GM12878 (cell line): ENCODE measurements around the gene TRPM8. TPM values are rescaled to one million over a fixed set of nuclear protein-coding genes. Genes with fewer than 3 reads are reported as not detected.

Experiments
- ATAC-seq: fragments of 200-7000 bp; cut with Tn5 transposase; 3 replicates; pipeline ENCODE4 v1.9.1; 2020; ENCODE audit warnings: mild to moderate bottlenecking, moderate library complexity
- BruUV-seq: library from RNA; stranded (reverse); fragments of 400-500 nt; replicated peaks from 2 replicates; lab custom pipeline; 2021; lab: Mats Ljungman, UMichigan
- CTCF ChIA-PET: fragments of 300-600 bp; sonication (Branson Sonifier 250); formaldehyde crosslinking; extraction: SDS; loops from one replicate; lab custom pipeline; 2021; ENCODE audit warnings: inconsistent platforms; lab: Yijun Ruan, JAX
- POLR2A ChIA-PET: fragments of 350-600 bp; formaldehyde crosslinking; extraction: SDS; loops from one replicate; lab custom pipeline; 2021; ENCODE audit warnings: inconsistent platforms; lab: Charles Lee
- RAD21 ChIA-PET: fragments of 300-600 bp; sonication (Branson Sonifier 250); formaldehyde crosslinking; loops from one replicate; lab custom pipeline; 2023; ENCODE audit warnings: antibody characterized with exemption; ENCODE audit not compliant: unreplicated experiment; lab: Charles Lee
- SMC1A ChIA-PET: fragments of 300-600 bp; sonication (Branson Sonifier 250); formaldehyde crosslinking; loops from one replicate; lab custom pipeline; 2023; ENCODE audit not compliant: unreplicated experiment, uncharacterized antibody; lab: Charles Lee
- DNase-seq: peaks from one replicate; pipeline ENCODE4 v3.0.0-alpha.2; 2011; ENCODE audit warnings: low read depth, low spot score
- FAIRE-seq: peaks from 3 replicates; lab custom pipeline; 2011; peaks lifted over from hg19 to GRCh38; lab: Jason Lieb, UNC
- H2AFZ ChIP-seq: 2 replicates; pipeline ENCODE4 v1.6.0; 2011; ENCODE audit warnings: low read depth, low read length, control low read depth; ENCODE audit not compliant: control insufficient read depth
- H3K27ac ChIP-seq: 2 replicates; pipeline ENCODE4 v1.5.1; 2011; ENCODE audit warnings: control low read depth; ENCODE audit not compliant: control insufficient read depth, insufficient read depth
- H3K27me3 ChIP-seq, 2 experiments: replicated peaks in 1 of 2; 2 replicates each; pipeline versions ENCODE4 v1.6.0 to v1.6.1; 2011; ENCODE audit warnings: low read length in 1 of 2; ENCODE audit not compliant: control insufficient read depth in 2 of 2, insufficient read depth in 2 of 2
- H3K36me3 ChIP-seq, 2 experiments: 2 replicates each; pipeline ENCODE4 v1.5.1; 2011; ENCODE audit warnings: low read length in 1 of 2; ENCODE audit not compliant: control insufficient read depth in 2 of 2, insufficient read depth in 2 of 2
- H3K4me1 ChIP-seq: 2 replicates; pipeline ENCODE4 v1.6.1; 2011; ENCODE audit warnings: mild to moderate bottlenecking, low read length, moderate library complexity, mixed read lengths; ENCODE audit not compliant: control insufficient read depth, insufficient read depth
- H3K4me2 ChIP-seq: 2 replicates; pipeline ENCODE4 v1.6.0; 2011; ENCODE audit warnings: control low read depth; ENCODE audit not compliant: control insufficient read depth, insufficient read depth
- H3K4me3 ChIP-seq: fragments of 200-600 bp; sonication (generic); 2 replicates; pipeline ENCODE4 v1.5.1; 2016
- H3K79me2 ChIP-seq: 2 replicates; pipeline ENCODE4 v1.6.0; 2011; ENCODE audit warnings: low read length; ENCODE audit not compliant: control insufficient read depth, insufficient read depth
- H3K9ac ChIP-seq: 2 replicates; pipeline ENCODE4 v1.8.0; 2011; ENCODE audit warnings: low read length, control low read depth, mixed read lengths; ENCODE audit not compliant: control insufficient read depth, insufficient read depth
- H3K9me3 ChIP-seq: replicated peaks from 3 replicates; pipeline ENCODE4 v1.5.1; 2011; ENCODE audit warnings: mild to moderate bottlenecking, low read length; ENCODE audit not compliant: control insufficient read depth, insufficient read depth
- H4K20me1 ChIP-seq: 2 replicates; pipeline ENCODE4 v1.6.0; 2011; ENCODE audit not compliant: control insufficient read depth, insufficient read depth
- CTCF ChIP-seq, 3 experiments: IDR thresholded peaks in 2 of 3; conservative IDR thresholded peaks in 1 of 3; 2 replicates each; pipeline ENCODE4 v1.5.1; 2011; ENCODE audit warnings: low read depth in 3 of 3, low read length in 3 of 3, mild to moderate bottlenecking in 3 of 3, control low read depth in 2 of 3, moderate library complexity in 2 of 3, inconsistent platforms in 1 of 3, mixed read lengths in 1 of 3; ENCODE audit not compliant: control insufficient read depth in 2 of 3, insufficient read depth in 1 of 3; ENCODE audit errors: extremely low read depth in 1 of 3
- RAD21 ChIP-seq: IDR thresholded peaks from 2 replicates; pipeline ENCODE4 v1.6.1; 2011; ENCODE audit warnings: mild to moderate bottlenecking, low read depth, low read length, moderate library complexity; ENCODE audit not compliant: insufficient read depth
- WGBS: methylation state at CpG from one replicate; pipeline ENCODE4 v1.1.6; 2016; ENCODE audit warnings: low lambda C conversion rate; ENCODE audit not compliant: insufficient replicate concordance, insufficient coverage; ENCODE audit errors: missing lambda C conversion rate; 5-methylcytosine and 5-hydroxymethylcytosine counted together
- in situ Hi-C: fragments of 300-500 bp; cut with MboI; formaldehyde crosslinking; loops from 9 replicates; pipeline ENCODE4 v1.14.3; 2018; ENCODE audit warnings: mixed read lengths
- intact Hi-C: fragments of 100-400 bp; cut with micrococcal nuclease; formaldehyde crosslinking; loops from one replicate; pipeline ENCODE4 v1.14.2; 2022; ENCODE audit not compliant: unreplicated experiment
- polyA plus RNA-seq, 11 experiments: library from polyadenylated mRNA; depleted of rRNA in 4 of 11; unstranded in 6 of 11; stranded (reverse) in 5 of 11; fragments of >200 nt; fragmentation: Nextera tagmentation in 4 of 11; fragmentation: Illumina TruSeq in 1 of 11; extraction: Ambion mirVana in 4 of 11; extraction: Trizol in 1 of 11; gene quantifications; 1 replicate in 1 of 11; 2 replicates in 10 of 11; pipeline versions ENCODE4 v1.2.1 to v1.2.3, GENCODE V29; 2011 to 2016; ENCODE audit warnings: inconsistent platforms in 2 of 11, missing spikeins in 2 of 11, low read depth in 1 of 11
- total RNA-seq, 4 experiments: library from RNA; depleted of rRNA in 3 of 4; stranded (reverse); fragments of >200 nt in 3 of 4; fragmentation: Illumina TruSeq in 1 of 4; extraction: Trizol in 1 of 4; gene quantifications; 2 replicates each; pipeline versions ENCODE4 v1.2.1 to v1.2.3, GENCODE V29; 2013 to 2021
- TF ChIP-seq, protein P1 (sequence below): fragments of 450-650 bp; IDR thresholded peaks from 2 replicates; pipeline ENCODE4 v1.6.1; 2017; ENCODE audit warnings: borderline replicate concordance

The TRPM8 gene
- total and polyA plus RNA-seq, 10 of the 15 experiments (the other 5 are each of a cell fraction or from before 2014, with no cell fraction given), result 3.9 TPM; not detected in 9

DNA sequence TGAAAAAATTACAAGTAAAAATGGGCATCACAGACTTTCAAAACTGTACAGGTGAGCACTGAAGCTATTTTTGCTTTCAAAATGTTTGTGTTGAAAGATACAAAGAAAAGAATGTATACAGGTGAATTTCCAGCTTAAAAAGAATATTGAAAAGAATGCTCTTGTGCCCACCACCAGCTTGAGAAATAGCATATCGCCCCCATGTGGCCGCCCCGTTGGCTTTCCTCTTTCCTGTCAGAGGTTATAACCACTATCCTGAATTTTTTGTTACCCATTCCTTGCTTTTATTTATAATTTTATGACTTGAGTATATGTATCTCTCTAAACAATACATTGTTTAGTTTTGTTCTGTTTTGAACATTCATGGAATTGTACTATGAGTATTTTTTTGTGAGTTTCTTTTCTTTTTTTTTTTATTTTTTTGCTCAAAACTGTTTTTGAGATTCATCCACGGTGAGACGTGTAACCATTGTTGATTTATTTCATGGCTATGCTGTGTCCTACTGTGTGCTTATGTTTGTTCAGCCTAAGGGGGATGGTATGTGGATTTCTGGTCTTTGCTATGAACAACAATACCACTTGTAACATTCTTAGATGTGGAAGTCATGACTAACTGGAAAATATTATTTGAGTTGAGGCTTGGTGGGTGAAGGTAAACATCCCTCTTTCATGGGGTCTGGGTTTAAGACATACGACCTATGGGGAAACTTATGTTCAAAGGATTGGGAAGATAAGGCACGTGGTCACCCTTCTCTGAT is 11.6 kb downstream of the TRPM8 start:
- ChIA-PET SMC1A (no interaction called here), POLR2A (interaction anchor here (0.6 kb wide), 1 partner anchor 389 kb away, joined by 3 read pairs; no protein-coding TSS in a partner anchor), RAD21 (interaction anchor here (0.7 kb wide), 1 partner anchor 89 kb away, joined by 3 read pairs; no protein-coding TSS in a partner anchor)
- Histone ChIP-seq H3K79me2 (no peaks in the 10 kb centered on the region), H3K4me2 (no peak overlapping the region), H3K9me3 (no peaks in the 10 kb centered on the region), H3K9ac (no peak overlapping the region), H4K20me1 (no peaks in the 10 kb centered on the region; the same call in 1 of the 2 replicates), H2AFZ (no peak overlapping the region), H3K36me3 (no peaks in the 10 kb centered on the region), H3K27me3 (no peaks in the 10 kb centered on the region; a peak in 3 of 4 replicates)
- in situ Hi-C loops, result no loop called here
- no peak for ATAC-seq
- no peak for DNase-seq
- intact Hi-C loops, result no loop called here
- FAIRE-seq, result no peak
- BruUV-seq, result no TSS peak
- TF ChIP-seq RAD21 (peak; percentile 27; the same call in 1 of the 2 replicates), CTCF (IDR thresholded peaks at IDR 0.05 in 2 of 3, conservative IDR thresholded peaks at IDR 0.05 in 1 of 3; ENCODE audit: control insufficient read depth in 2 of 3, extremely low read depth in 1 of 3, insufficient read depth in 1 of 3, low read depth in 3 of 3, low read length in 3 of 3) (peak; percentile 30 to 48 (median 41); a peak in 5 of 6 replicates)
- TF ChIP-seq, protein P1, sequence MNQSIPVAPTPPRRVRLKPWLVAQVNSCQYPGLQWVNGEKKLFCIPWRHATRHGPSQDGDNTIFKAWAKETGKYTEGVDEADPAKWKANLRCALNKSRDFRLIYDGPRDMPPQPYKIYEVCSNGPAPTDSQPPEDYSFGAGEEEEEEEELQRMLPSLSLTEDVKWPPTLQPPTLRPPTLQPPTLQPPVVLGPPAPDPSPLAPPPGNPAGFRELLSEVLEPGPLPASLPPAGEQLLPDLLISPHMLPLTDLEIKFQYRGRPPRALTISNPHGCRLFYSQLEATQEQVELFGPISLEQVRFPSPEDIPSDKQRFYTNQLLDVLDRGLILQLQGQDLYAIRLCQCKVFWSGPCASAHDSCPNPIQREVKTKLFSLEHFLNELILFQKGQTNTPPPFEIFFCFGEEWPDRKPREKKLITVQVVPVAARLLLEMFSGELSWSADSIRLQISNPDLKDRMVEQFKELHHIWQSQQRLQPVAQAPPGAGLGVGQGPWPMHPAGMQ, result no peak
- TF ChIP-seq, all 136 proteins: peak for 2
- 5% methylated on average over 7 of the region's 7 CpGs for WGBS
- Histone ChIP-seq H3K27ac (no peak overlapping the region), H3K4me1 (no peaks in the 10 kb centered on the region), H3K4me3 (no peak overlapping the region)
- CTCF ChIA-PET, result interaction anchor here (0.6 to 0.9 kb wide), 3 partner anchors 10 to 1356 kb away, joined by 3 to 5 read pairs (median 4); partner anchors contain the start of gene TRPM8
